Endothelial cell of umbilical vein (primary cell): ENCODE results near the gene TEX29. TPM values are rescaled to one million over a fixed set of nuclear protein-coding genes. Genes with fewer than 3 reads are reported as not detected.

Source experiments
- BruUV-seq: library from RNA; stranded (reverse); fragments of 400-500 nt; replicated peaks from 2 replicates; lab custom pipeline; 2021; lab: Mats Ljungman, UMichigan
- CTCF ChIA-PET: fragments of 300-600, 350-600 bp; sonication (Branson Sonifier 250); formaldehyde crosslinking; loops from one replicate; lab custom pipeline; 2021; ENCODE audit warnings: antibody characterized with exemption, inconsistent platforms; lab: Charles Lee
- POLR2A ChIA-PET: fragments of 300-600, 350-600 bp; sonication (Branson Sonifier 250); formaldehyde crosslinking; loops from one replicate; lab custom pipeline; 2021; ENCODE audit warnings: antibody characterized with exemption, inconsistent platforms; lab: Charles Lee
- DNase-seq: peaks from one replicate; pipeline ENCODE4 v3.0.0-alpha.2; 2011; ENCODE audit warnings: low read depth, low spot score
- FAIRE-seq: peaks from 2 replicates; lab custom pipeline; 2011; peaks lifted over from hg19 to GRCh38; lab: Jason Lieb, UNC
- H2AFZ ChIP-seq: 2 replicates; pipeline ENCODE4 v1.6.0; 2012; ENCODE audit warnings: low read depth, low read length, control low read depth, inconsistent platforms
- H3K27ac ChIP-seq: 2 replicates; pipeline ENCODE4 v1.5.1; 2011; ENCODE audit warnings: low read depth, mild to moderate bottlenecking, control low read depth, low read length, moderate library complexity; ENCODE audit not compliant: insufficient read depth
- H3K27me3 ChIP-seq, 2 experiments: 2 replicates each; pipeline versions ENCODE4 v1.6.0 to v1.6.1; 2011; ENCODE audit warnings: low read length in 2 of 2, mixed read lengths in 1 of 2; ENCODE audit not compliant: control insufficient read depth in 2 of 2, insufficient read depth in 2 of 2
- H3K36me3 ChIP-seq, 2 experiments: 2 replicates in 1 of 2; 3 replicates in 1 of 2; pipeline ENCODE4 v1.5.1; 2011; ENCODE audit warnings: low read length in 2 of 2, mild to moderate bottlenecking in 1 of 2, moderate library complexity in 1 of 2; ENCODE audit not compliant: control insufficient read depth in 2 of 2, insufficient read depth in 2 of 2; ENCODE audit errors: extremely low read depth in 1 of 2
- H3K4me1 ChIP-seq: 3 replicates; pipeline ENCODE4 v1.5.1; 2011; ENCODE audit warnings: mild to moderate bottlenecking, low read length; ENCODE audit not compliant: control insufficient read depth, insufficient read depth; ENCODE audit errors: extremely low read depth
- H3K4me2 ChIP-seq: 2 replicates; pipeline ENCODE4 v1.6.1; 2011; ENCODE audit warnings: low read length, control low read depth, mixed read lengths; ENCODE audit not compliant: insufficient read depth
- H3K4me3 ChIP-seq, 3 experiments: fragments of 200-600 bp in 1 of 3; sonication (generic), shearing (Covaris generic) in 1 of 3; replicated peaks in 1 of 3; 2 replicates each; pipeline ENCODE4 v1.5.1; 2011 to 2016; ENCODE audit warnings: control low read depth in 3 of 3, low read length in 3 of 3, mild to moderate bottlenecking in 2 of 3, inconsistent platforms in 1 of 3, low read depth in 1 of 3, moderate library complexity in 1 of 3; ENCODE audit not compliant: insufficient read depth in 1 of 3
- H3K79me2 ChIP-seq: 2 replicates; pipeline ENCODE4 v1.6.0; 2012; ENCODE audit warnings: low read length, inconsistent platforms; ENCODE audit not compliant: control insufficient read depth, insufficient read depth
- H3K9ac ChIP-seq: replicated peaks from 2 replicates; pipeline ENCODE3; 2011; ENCODE audit warnings: low read length, control low read depth; ENCODE audit not compliant: insufficient read depth; ENCODE audit errors: extremely low read depth
- H3K9me1 ChIP-seq: replicated peaks from 3 replicates; pipeline ENCODE4 v1.6.0; 2011; ENCODE audit warnings: mild to moderate bottlenecking, low read length; ENCODE audit not compliant: control insufficient read depth, insufficient read depth; ENCODE audit errors: extremely low read depth
- H3K9me3 ChIP-seq: replicated peaks from 2 replicates; pipeline ENCODE4 v1.5.1; 2012; ENCODE audit warnings: low read length, inconsistent platforms; ENCODE audit not compliant: control insufficient read depth, insufficient read depth
- H4K20me1 ChIP-seq: replicated peaks from 2 replicates; pipeline ENCODE3; 2011; ENCODE audit warnings: mild to moderate bottlenecking, low read length; ENCODE audit not compliant: control insufficient read depth, insufficient read depth; ENCODE audit errors: extremely low read depth
- CTCF ChIP-seq, 2 donors: IDR thresholded peaks; 1 replicate in 1 of 2; 2 replicates in 1 of 2; pipeline ENCODE4 v1.5.1; 2011; ENCODE audit warnings: low read length in 2 of 2, mild to moderate bottlenecking in 2 of 2, moderate library complexity in 2 of 2, control low read depth in 1 of 2, inconsistent platforms in 1 of 2, low read depth in 1 of 2; ENCODE audit not compliant: insufficient read depth in 1 of 2; ENCODE audit errors: extremely low read depth in 1 of 2
- EZH2 ChIP-seq: IDR thresholded peaks from 2 replicates; pipeline ENCODE4 v1.6.1; 2012; ENCODE audit warnings: borderline replicate concordance, low read depth, mild to moderate bottlenecking, moderate library complexity, low read length, inconsistent platforms; ENCODE audit not compliant: severe bottlenecking
- FOS ChIP-seq: IDR thresholded peaks from 2 replicates; pipeline ENCODE4 v1.6.1; 2011; ENCODE audit warnings: mild to moderate bottlenecking, low read length, moderate library complexity, borderline replicate concordance; ENCODE audit not compliant: insufficient read depth
- GATA2 ChIP-seq: IDR thresholded peaks from 2 replicates; pipeline ENCODE4 v1.7.0; 2011; ENCODE audit warnings: low read depth, mild to moderate bottlenecking, moderate library complexity, mixed read lengths, low read length; ENCODE audit not compliant: insufficient read length, insufficient read depth
- JUN ChIP-seq: IDR thresholded peaks from 2 replicates; pipeline ENCODE4 v1.6.1; 2011; ENCODE audit warnings: borderline replicate concordance, low read depth; ENCODE audit not compliant: insufficient read length, insufficient read depth
- MAX ChIP-seq: IDR thresholded peaks from 2 replicates; pipeline ENCODE4 v1.6.1; 2011; ENCODE audit not compliant: insufficient read depth, insufficient read length
- MYC ChIP-seq: IDR thresholded peaks from one replicate; pipeline ENCODE4 v1.6.1; 2011; ENCODE audit warnings: mild to moderate bottlenecking, low read depth, low read length
- POLR2A ChIP-seq: IDR thresholded peaks from 2 replicates; pipeline ENCODE4 v1.6.1; 2012; ENCODE audit warnings: low read depth, mild to moderate bottlenecking, control low read depth, low read length
- POLR2AphosphoS5 ChIP-seq: IDR thresholded peaks from 2 replicates; pipeline ENCODE4 v1.6.1; 2012; ENCODE audit warnings: low read depth, mild to moderate bottlenecking, control low read depth, low read length, moderate library complexity; ENCODE audit not compliant: insufficient read depth
- dilution Hi-C: fragments of 300-500 bp; cut with MboI; formaldehyde crosslinking; loops from one replicate; pipeline ENCODE4 v1.15.0; 2019; ENCODE audit warnings: low sequenced_read_pairs; ENCODE audit not compliant: extremely low pct_ligation_motif_present
- intact Hi-C: fragments of 100-400 bp; cut with micrococcal nuclease; formaldehyde crosslinking; loops from one replicate; pipeline ENCODE4 v1.10.0; 2022
- polyA plus RNA-seq, 4 experiments: library from polyadenylated mRNA; depleted of rRNA in 3 of 4; stranded (reverse) in 3 of 4; unstranded in 1 of 4; fragments of >200 nt; gene quantifications; 2 replicates each; pipeline versions ENCODE4 v1.2.1 to v1.2.3, GENCODE V29; 2011 to 2012; ENCODE audit warnings: missing spikeins in 1 of 4
- total RNA-seq: library from RNA; stranded (reverse); gene quantifications from 2 replicates; pipeline ENCODE4 v1.2.3, GENCODE V29; 2021

TEX29 gene
- total and polyA plus RNA-seq, 2 donors (not counting 3 experiments of a cell fraction or from before 2014, with no cell fraction given) = 0.44 TPM; not detected in 1

- Histone ChIP-seq H3K27ac (no peak overlapping the region), H3K4me1 (no peaks in the 10 kb centered on the region), H4K20me1 (no peaks in the 10 kb centered on the region), H3K27me3 (no peaks in the 10 kb centered on the region), H3K36me3 (no peaks in the 10 kb centered on the region), H3K9ac (no peak overlapping the region), H3K4me3 (no peak overlapping the region), H3K9me3 (no peaks in the 10 kb centered on the region), H3K4me2 (no peak overlapping the region), H3K9me1 (no peaks in the 10 kb centered on the region), H2AFZ (no peak overlapping the region), H3K79me2 (no peaks in the 10 kb centered on the region)
- dilution Hi-C loops (no loop called here), intact Hi-C loops (no loop called here)
- POLR2A ChIA-PET = no interaction called here
- no TSS peak for BruUV-seq
- no peak for FAIRE-seq
- no peak for DNase-seq
- CTCF ChIA-PET = no interaction called here
- TF ChIP-seq POLR2AphosphoS5 = no peak
- TF ChIP-seq POLR2A = no peak
- TF ChIP-seq EZH2 = no peak
- no peak for TF ChIP-seq FOS
- TF ChIP-seq MAX = no peak
- no peak for TF ChIP-seq GATA2
- TF ChIP-seq CTCF (IDR thresholded peaks at IDR 0.05; ENCODE audit: extremely low read depth in 1 of 2, insufficient read depth in 1 of 2, low read depth in 1 of 2, low read length in 2 of 2) = no peak
- TF ChIP-seq MYC = no peak
- no peak for TF ChIP-seq JUN
Measured at GRCh38 chr13:111342721-111343120, 22.3 kb downstream of the TEX29 start.
